HG03135 (cell line): ENCODE data around the gene MED25.

ENCODE experiments used
- ATAC-seq: cut with Tn5 transposase; IDR thresholded peaks from one replicate; pipeline ENCODE4 v1.9.1; 2021; ENCODE audit warnings: mild to moderate bottlenecking, moderate library complexity; ENCODE audit not compliant: unreplicated experiment

MED25 gene

DNA sequence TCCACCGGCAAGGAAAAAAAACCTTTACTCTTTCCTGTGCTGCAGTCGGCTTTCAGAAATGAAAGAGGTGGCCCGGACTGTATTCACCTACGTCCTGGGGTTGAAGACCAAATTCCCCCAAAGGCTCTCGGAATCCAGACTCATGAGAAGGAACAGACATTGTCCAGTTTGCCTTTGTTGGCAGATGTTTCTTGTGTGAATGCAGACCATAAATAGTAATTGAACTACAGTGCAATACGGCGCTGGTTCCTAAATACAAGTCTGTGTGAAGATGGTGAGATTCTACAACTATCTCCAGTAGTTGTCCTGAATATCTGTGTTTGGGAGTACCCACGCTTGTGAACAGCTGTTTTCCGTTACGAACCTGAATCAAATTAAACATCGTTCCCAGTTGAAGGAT, 21.6 kb downstream of the MED25 start:
- ATAC-seq, result no peak

- no peak for ATAC-seq
These were observed 22.2 kb downstream of the MED25 start for GRCh38 chr19:49840321-49840720.

GRCh38 chr19:49840736-49841249, 22.7 kb downstream of the MED25 start:
- no peak for ATAC-seq

- ATAC-seq, result no peak
These were observed 25.2 kb downstream of the MED25 start for GRCh38 chr19:49843265-49843664.

DNA sequence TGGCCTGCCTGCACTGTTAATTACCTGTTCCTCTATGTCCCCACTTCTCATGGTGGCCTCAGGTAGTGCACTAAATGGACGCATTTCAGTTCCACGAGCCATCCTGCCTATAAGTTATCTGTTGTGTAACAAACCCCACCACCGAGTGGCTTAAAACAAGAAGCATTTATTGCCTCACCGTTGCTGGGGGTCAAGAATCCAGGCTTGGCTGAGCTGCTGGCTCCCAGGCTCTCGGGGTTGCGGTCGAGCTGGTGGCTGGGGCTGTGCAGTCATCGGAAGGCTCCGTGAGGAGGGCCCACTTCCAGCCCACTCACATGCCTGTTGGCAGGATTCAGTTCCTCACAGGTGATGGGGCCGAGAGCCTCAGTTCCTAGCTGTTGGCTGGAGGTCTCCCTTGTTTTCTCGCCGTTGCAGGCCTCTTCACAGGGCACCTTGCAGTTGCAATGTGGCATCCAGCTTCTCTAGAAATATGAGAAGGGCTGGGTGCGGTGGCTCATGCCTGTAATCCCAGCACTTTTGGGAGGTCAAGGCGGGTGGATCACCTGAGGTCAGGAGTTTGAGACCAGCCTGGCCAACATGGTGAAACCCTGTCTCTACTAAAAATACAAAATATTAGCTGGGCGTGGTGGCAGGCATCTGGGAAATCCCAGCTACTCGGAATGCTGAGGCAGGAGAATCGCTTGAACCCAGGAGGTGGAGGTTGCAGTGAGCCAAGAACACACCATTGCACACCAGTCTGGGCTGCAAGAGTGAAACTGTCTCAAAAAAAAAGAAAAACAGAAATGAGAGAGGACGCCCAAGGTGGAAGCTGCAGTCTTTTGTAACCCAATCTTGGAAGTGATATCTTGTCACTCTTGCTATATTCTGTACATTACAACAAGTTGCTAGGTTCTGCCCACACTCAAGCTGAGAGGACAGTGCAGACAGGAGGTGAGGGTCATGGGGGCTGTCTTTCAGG, 26.3 kb downstream of the MED25 start:
- no peak for ATAC-seq

GRCh38 chr19:49845414-49845813, 27.3 kb downstream of the MED25 start:
- no peak for ATAC-seq

DNA sequence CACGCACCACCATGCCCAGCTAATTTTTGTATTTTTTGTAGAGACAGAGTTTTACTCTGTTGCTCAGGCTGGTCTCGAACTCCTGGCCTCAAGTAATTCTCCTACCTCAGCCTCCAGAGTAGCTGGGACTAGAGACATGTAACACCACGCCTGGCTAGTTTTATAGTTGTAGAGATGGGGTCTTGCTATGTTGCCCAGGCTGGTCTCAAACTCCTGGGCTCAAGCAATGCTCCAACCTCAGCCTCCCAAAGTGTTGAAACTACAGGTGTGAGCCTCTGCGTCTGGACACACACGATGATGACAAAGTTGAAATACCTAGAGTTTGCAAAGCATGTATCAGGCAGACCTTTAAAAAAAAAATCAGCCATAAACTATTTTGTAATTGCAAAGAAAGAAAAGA, 28.3 kb downstream of the MED25 start:
- no peak for ATAC-seq

GRCh38 chr19:49847731-49848696, 29.9 kb downstream of the MED25 start:
- no peak for ATAC-seq

GRCh38 chr19:49848938-49849337, 30.8 kb downstream of the MED25 start:
- no peak for ATAC-seq

DNA sequence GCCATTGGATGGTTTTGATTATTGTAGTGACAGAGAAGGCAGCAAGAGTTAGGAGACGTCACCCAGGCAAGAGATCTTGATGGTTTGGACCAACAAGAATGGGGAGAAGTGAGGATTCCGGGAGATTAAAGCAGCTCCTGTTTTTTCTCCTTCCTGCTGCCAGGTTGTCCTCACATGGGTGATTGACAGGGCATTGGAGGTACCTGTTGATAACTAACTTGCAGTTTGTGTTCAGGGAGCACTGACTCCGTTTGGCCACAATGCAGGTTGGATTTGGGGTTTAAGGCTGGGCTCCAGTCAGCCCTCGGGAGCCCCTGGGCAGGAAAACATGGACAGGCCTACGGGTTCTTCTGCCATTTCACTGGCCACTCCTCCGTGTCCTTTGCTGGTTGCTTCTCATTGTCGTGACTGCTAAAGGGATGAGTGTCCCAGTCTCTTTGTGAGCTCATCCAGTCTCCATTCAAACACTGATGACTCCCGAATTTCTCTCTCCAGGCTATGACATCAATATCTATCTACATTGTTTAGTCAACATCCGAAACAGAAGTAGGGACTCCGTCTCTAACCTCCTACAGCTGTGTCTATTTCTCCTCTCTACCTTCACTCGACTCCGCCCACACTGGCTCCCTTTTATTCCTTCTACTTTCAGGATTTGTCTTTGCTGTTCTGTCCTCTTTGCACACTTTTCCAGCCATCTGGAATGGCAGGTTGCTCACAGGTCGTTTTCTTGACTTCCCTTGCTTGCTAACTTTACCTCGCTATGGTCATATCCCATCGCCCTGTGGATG, 31.5 kb downstream of the MED25 start:
- no peak for ATAC-seq

DNA sequence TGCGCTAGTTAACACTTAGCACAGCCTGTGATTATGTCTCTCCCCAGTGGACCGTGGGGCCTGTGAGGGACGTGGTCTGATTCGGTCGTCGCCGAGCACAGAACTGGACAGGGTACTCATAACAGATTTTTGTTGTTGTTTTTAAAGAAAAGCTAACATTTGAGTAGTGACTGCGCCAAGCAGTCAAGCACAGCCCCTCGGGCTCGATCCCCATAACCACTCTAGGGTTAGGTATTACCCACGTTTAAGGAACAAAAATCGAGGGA, 32.1 kb downstream of the MED25 start:
- ATAC-seq, result no peak

- ATAC-seq, result peak; percentile 71
These were observed 32.6 kb downstream of the MED25 start, which contains the start of gene PTOV1 for GRCh38 chr19:49850487-49851342. TSS of gene PTOV1 (plus strand) at chr19:49851159.

- no peak for ATAC-seq
These were observed 33.6 kb downstream of the MED25 start for GRCh38 chr19:49851456-49852259.

GRCh38 chr19:49852631-49853126, 34.6 kb downstream of the MED25 start:
- ATAC-seq, result no peak

DNA sequence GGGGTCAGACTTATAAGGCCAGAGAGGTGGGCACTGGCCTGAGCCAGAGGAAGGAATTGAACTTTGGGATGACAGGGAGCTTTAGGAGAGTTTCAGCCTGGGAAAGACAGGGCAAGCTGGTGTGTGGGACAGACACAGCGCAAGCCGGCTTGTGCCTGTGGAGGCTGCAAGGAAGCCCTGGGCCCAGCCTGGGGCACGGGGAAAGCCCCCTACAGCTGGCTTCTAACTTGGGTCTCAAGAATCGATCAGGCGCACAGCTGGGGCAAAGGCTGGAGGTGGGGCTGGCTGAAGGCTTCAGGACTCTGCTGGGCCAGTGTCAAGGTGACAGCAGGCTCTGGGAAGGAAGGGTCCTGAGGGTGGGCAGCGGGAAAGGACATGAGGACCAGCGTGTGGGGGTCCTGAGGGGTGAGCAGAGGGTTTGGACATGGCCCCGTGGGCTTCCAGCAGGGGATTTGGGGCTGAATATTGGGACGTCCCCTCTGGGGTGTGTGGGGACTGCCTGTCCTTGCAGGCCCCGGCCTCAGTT, 35.8 kb downstream of the MED25 start:
- no peak for ATAC-seq

- no peak for ATAC-seq
These were observed 36.5 kb downstream of the MED25 start for GRCh38 chr19:49854378-49855263.

DNA sequence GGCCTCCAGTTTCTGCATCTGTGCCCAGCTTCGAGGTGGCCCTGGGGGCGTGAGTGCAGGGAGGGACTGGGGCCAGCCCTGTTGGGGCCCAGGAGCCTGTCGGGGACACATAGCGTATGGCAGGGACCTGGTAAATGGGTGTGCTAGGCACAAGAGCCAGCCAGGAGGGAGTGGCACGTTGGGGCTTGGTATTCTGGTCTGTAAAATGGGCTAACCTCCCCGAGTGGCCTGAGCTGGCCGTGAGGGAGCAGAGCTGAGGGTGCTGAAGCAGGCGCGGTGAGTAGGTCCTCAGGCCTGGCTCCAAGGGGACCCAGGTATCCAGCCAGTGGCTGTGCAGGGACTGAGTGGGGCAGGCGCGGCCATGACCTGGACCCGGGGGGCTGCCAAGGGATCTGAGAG, 37.2 kb downstream of the MED25 start:
- ATAC-seq, result no peak
